H9 (cell line): ENCODE results near the gene SPATA6L. TPM values are rescaled to one million over a fixed set of nuclear protein-coding genes. Genes with fewer than 3 reads are reported as not detected.
A peak's percentile ranks its signal among the peaks of the same experiment; 100 is the strongest.

Experiments used
- DNase-seq: peaks from one replicate; pipeline ENCODE4 v3.0.0-alpha.2; 2017
- H2AFZ ChIP-seq: one replicate; pipeline ENCODE4 v1.6.1; 2013; ENCODE audit warnings: mild to moderate bottlenecking, low read length, control low read depth, moderate library complexity
- H2AK5ac ChIP-seq: 2 replicates; pipeline ENCODE4 v1.6.1; 2013; ENCODE audit warnings: low read length, control low read depth, mixed read lengths; ENCODE audit not compliant: insufficient read length
- H2BK120ac ChIP-seq: one replicate; pipeline ENCODE4 v1.6.1; 2013; ENCODE audit warnings: low read depth, mild to moderate bottlenecking, low read length, control low read depth, inconsistent platforms; ENCODE audit not compliant: poor library complexity, severe bottlenecking
- H2BK12ac ChIP-seq: 2 replicates; pipeline ENCODE4 v1.6.1; 2013; ENCODE audit warnings: low read length, control low read depth, mixed read lengths, low read depth; ENCODE audit not compliant: insufficient read length
- H2BK15ac ChIP-seq: 2 replicates; pipeline ENCODE4 v1.6.1; 2013; ENCODE audit warnings: low read depth, low read length, control low read depth
- H2BK20ac ChIP-seq: one replicate; pipeline ENCODE4 v1.6.1; 2013; ENCODE audit warnings: low read depth, mild to moderate bottlenecking, low read length, control low read depth, inconsistent platforms; ENCODE audit not compliant: poor library complexity, severe bottlenecking
- H2BK5ac ChIP-seq: 2 replicates; pipeline ENCODE4 v1.6.1; 2013; ENCODE audit warnings: low read length, control low read depth, mixed read lengths; ENCODE audit not compliant: insufficient read length
- H3K14ac ChIP-seq: 2 replicates; pipeline ENCODE4 v1.6.1; 2013; ENCODE audit warnings: low read length, control low read depth; ENCODE audit not compliant: insufficient read depth
- H3K18ac ChIP-seq: 2 replicates; pipeline ENCODE4 v1.6.1; 2013; ENCODE audit warnings: low read depth, mild to moderate bottlenecking, mixed read lengths, low read length, control low read depth; ENCODE audit not compliant: insufficient read length
- H3K23ac ChIP-seq: 2 replicates; pipeline ENCODE4 v1.6.1; 2013; ENCODE audit warnings: low read length, control low read depth, mixed read lengths, low read depth; ENCODE audit not compliant: insufficient read length
- H3K23me2 ChIP-seq: 2 replicates; pipeline ENCODE4 v1.6.1; 2013; ENCODE audit warnings: low read depth, mild to moderate bottlenecking, mixed read lengths, low read length, control low read depth; ENCODE audit not compliant: insufficient read length, poor library complexity, severe bottlenecking
- H3K27ac ChIP-seq: 2 replicates; pipeline ENCODE4 v1.5.1; 2013; ENCODE audit warnings: low read length, control low read depth, mixed read lengths, low read depth; ENCODE audit not compliant: insufficient read length
- H3K27me3 ChIP-seq: 2 replicates; pipeline ENCODE4 v1.6.1; 2013; ENCODE audit warnings: low read length, control low read depth, inconsistent platforms; ENCODE audit not compliant: insufficient read depth
- H3K4ac ChIP-seq: 2 replicates; pipeline ENCODE4 v1.6.1; 2013; ENCODE audit warnings: low read depth, mild to moderate bottlenecking, control low read depth, inconsistent platforms, low read length, moderate library complexity
- H3K4me1 ChIP-seq: 2 replicates; pipeline ENCODE4 v1.6.1; 2013; ENCODE audit warnings: low read length, control low read depth, inconsistent platforms; ENCODE audit not compliant: insufficient read depth
- H3K4me2 ChIP-seq: 2 replicates; pipeline ENCODE4 v1.6.1; 2013; ENCODE audit warnings: low read length, control low read depth, mixed read lengths; ENCODE audit not compliant: insufficient read length, insufficient read depth
- H3K56ac ChIP-seq: 2 replicates; pipeline ENCODE4 v1.6.1; 2013; ENCODE audit warnings: low read depth, mild to moderate bottlenecking, mixed read lengths, low read length, control low read depth; ENCODE audit not compliant: insufficient read length
- H3K79me1 ChIP-seq: 2 replicates; pipeline ENCODE4 v1.6.1; 2013; ENCODE audit warnings: low read depth, mild to moderate bottlenecking, moderate library complexity, low read length, control low read depth, inconsistent platforms; ENCODE audit not compliant: insufficient read depth, poor library complexity, severe bottlenecking
- H3K79me2 ChIP-seq: 2 replicates; pipeline ENCODE4 v1.6.1; 2013; ENCODE audit warnings: low read length, control low read depth, inconsistent platforms; ENCODE audit not compliant: insufficient read depth
- H3K9ac ChIP-seq: 2 replicates; pipeline ENCODE4 v1.6.1; 2013; ENCODE audit warnings: low read length, control low read depth, mixed read lengths; ENCODE audit not compliant: insufficient read length; ENCODE audit errors: extremely low read depth
- H3K9me3 ChIP-seq: one replicate; pipeline ENCODE4 v1.6.1; 2013; ENCODE audit warnings: low read depth, low read length, inconsistent platforms; ENCODE audit not compliant: control insufficient read depth
- H3T11ph ChIP-seq: one replicate; pipeline ENCODE4 v1.6.1; 2013; ENCODE audit warnings: mild to moderate bottlenecking, low read length, control low read depth, inconsistent platforms
- H4K20me1 ChIP-seq: one replicate; pipeline ENCODE4 v1.6.1; 2013; ENCODE audit not compliant: control insufficient read depth, insufficient read length, insufficient read depth
- H4K5ac ChIP-seq: 2 replicates; pipeline ENCODE4 v1.6.1; 2013; ENCODE audit warnings: low read depth, mild to moderate bottlenecking, mixed read lengths, low read length, control low read depth; ENCODE audit not compliant: insufficient read length
- H4K8ac ChIP-seq: replicated peaks from 2 replicates; pipeline ENCODE4 v1.6.1; 2013; ENCODE audit warnings: low read length, control low read depth, mixed read lengths, low read depth; ENCODE audit not compliant: insufficient read length
- H4K91ac ChIP-seq: 2 replicates; pipeline ENCODE4 v1.6.1; 2013; ENCODE audit warnings: low read depth, mild to moderate bottlenecking, moderate library complexity, mixed read lengths, low read length, control low read depth; ENCODE audit not compliant: insufficient read length
- H3K27ac Mint-ChIP-seq, 3 experiments: 2 replicates in 2 of 3; 3 replicates in 1 of 3; pipeline ENCODE4 v1.8.0; 2020 to 2021; ENCODE audit warnings: mixed read lengths in 3 of 3, mild to moderate bottlenecking in 1 of 3, moderate library complexity in 1 of 3
- H3K27me3 Mint-ChIP-seq: 2 replicates; pipeline ENCODE4 v1.8.0; 2021; ENCODE audit warnings: low read depth, mild to moderate bottlenecking, moderate library complexity, mixed read lengths
- H3K36me3 Mint-ChIP-seq, 3 experiments: 2 replicates in 2 of 3; 3 replicates in 1 of 3; pipeline ENCODE4 v1.8.0; 2020 to 2021; ENCODE audit warnings: low read depth in 3 of 3, mixed read lengths in 3 of 3; ENCODE audit not compliant: insufficient read depth in 1 of 3
- H3K4me1 Mint-ChIP-seq, 2 experiments: 2 replicates each; pipeline ENCODE4 v1.8.0; 2020; ENCODE audit warnings: mixed read lengths in 2 of 2
- H3K4me3 Mint-ChIP-seq, 2 experiments: 2 replicates in 1 of 2; 3 replicates in 1 of 2; pipeline ENCODE4 v1.8.0; 2020 to 2021; ENCODE audit warnings: mild to moderate bottlenecking in 2 of 2, mixed read lengths in 2 of 2, moderate library complexity in 1 of 2
- H3K9me3 Mint-ChIP-seq, 2 experiments: 2 replicates in 1 of 2; 3 replicates in 1 of 2; pipeline ENCODE4 v1.8.0; 2020; ENCODE audit warnings: mild to moderate bottlenecking in 2 of 2, mixed read lengths in 2 of 2, moderate library complexity in 1 of 2
- CTCF ChIP-seq: fragments of 200-600 bp; sonication (generic); conservative IDR thresholded peaks from 3 replicates; pipeline ENCODE4 v1.8.0; 2021; ENCODE audit warnings: antibody characterized with exemption, mild to moderate bottlenecking
- whole genome bisulfite sequencing: extraction: QIAGEN DNeasy Blood & Tissue Kit; methylation state at CpG from one replicate; pipeline ENCODE4 v1.1.7; 2013; ENCODE audit warnings: missing lambda C conversion rate, low lambda C conversion rate, mixed read lengths; ENCODE audit not compliant: insufficient read length; ENCODE audit errors: extremely low coverage; 5-methylcytosine and 5-hydroxymethylcytosine counted together
- total RNA-seq: library from RNA; stranded (reverse); gene quantifications from 2 replicates; pipeline ENCODE4 v1.2.1, GENCODE V29; 2021

SPATA6L gene
- total RNA-seq, 1 experiment from 2014 or later: 0.87 TPM

GRCh38 chr9:4620057-4620765 is 46.1 kb downstream of the SPATA6L start:
- DNase-seq: no peak
- Histone ChIP-seq H3T11ph (no peak overlapping the region), H3K9ac (no peak overlapping the region), H2AFZ (no peak overlapping the region), H3K4me2 (no peak overlapping the region), H4K5ac (no peak overlapping the region), H2BK20ac (no peak overlapping the region), H2AK5ac (no peak overlapping the region), H2BK15ac (no peak overlapping the region), H3K4me1 (peaks cover 12% of the 10 kb centered on the region; the same call in 1 of the 2 replicates), H3K18ac (no peak overlapping the region), H3K23ac (no peak overlapping the region), H3K79me2 (no peaks in the 10 kb centered on the region), H3K14ac (no peak overlapping the region), H3K4ac (no peak overlapping the region), H3K23me2 (no peaks in the 10 kb centered on the region), H3K27ac (no peak overlapping the region), H4K8ac (no peak overlapping the region), H4K20me1 (no peaks in the 10 kb centered on the region), H3K27me3 (no peaks in the 10 kb centered on the region), H3K79me1 (no peaks in the 10 kb centered on the region), H4K91ac (no peak overlapping the region), H2BK5ac (no peak overlapping the region), H2BK12ac (no peak overlapping the region), H3K56ac (no peak overlapping the region), H3K9me3 (no peaks in the 10 kb centered on the region), H2BK120ac (no peak overlapping the region)
- Mint-ChIP-seq H3K4me3 (no peak overlapping the region), H3K27ac (peak overlapping the region; percentile 31 to 96 (median 69)), H3K36me3 (no peaks in the 10 kb centered on the region), H3K4me1 (peaks cover 37% of the 10 kb centered on the region in 2 experiments), H3K27me3 (no peaks in the 10 kb centered on the region), H3K9me3 (no peaks in the 10 kb centered on the region)
- TF ChIP-seq CTCF: no peak
- no CpG with 5 or more reads among the region's 3 CpGs for WGBS
